Smooth muscle cell (in vitro differentiated cells): ENCODE results near the gene BTBD6. TPM values are rescaled to one million over a fixed set of nuclear protein-coding genes. Genes with fewer than 3 reads are reported as not detected.

Experiments
- DNase-seq: peaks from one replicate; lab custom pipeline; 2025; ENCODE audit not compliant: unreplicated experiment; lab: John Stamatoyannopoulos, UW
- H2AFZ ChIP-seq: fragments of 200-600 bp; sonication (generic); 2 replicates; pipeline ENCODE4 v1.6.0; 2016; ENCODE audit warnings: antibody characterized with exemption, low read depth, mild to moderate bottlenecking
- H3F3A ChIP-seq: fragments of 200-600 bp; sonication (generic); 2 replicates; pipeline ENCODE4 v1.6.0; 2017; ENCODE audit warnings: antibody characterized with exemption, low read depth
- H3K27ac ChIP-seq: fragments of 200-600 bp; sonication (generic); 2 replicates; pipeline ENCODE4 v1.5.1; 2016; ENCODE audit warnings: low read depth, mild to moderate bottlenecking
- H3K27me3 ChIP-seq: fragments of 200-600 bp; sonication (generic); 2 replicates; pipeline ENCODE4 v1.6.1; 2016; ENCODE audit warnings: low read depth, mild to moderate bottlenecking
- H3K36me3 ChIP-seq: fragments of 200-600 bp; sonication (generic); 2 replicates; pipeline ENCODE4 v1.5.1; 2016; ENCODE audit warnings: low read depth
- H3K4me1 ChIP-seq: fragments of 200-600 bp; sonication (generic); 2 replicates; pipeline ENCODE4 v1.5.1; 2016; ENCODE audit warnings: low read depth
- H3K4me2 ChIP-seq: fragments of 200-600 bp; sonication (generic); 2 replicates; pipeline ENCODE4 v1.6.0; 2016; ENCODE audit warnings: mild to moderate bottlenecking
- H3K4me3 ChIP-seq: fragments of 200-600 bp; sonication (generic); 2 replicates; pipeline ENCODE4 v1.5.1; 2016; ENCODE audit warnings: mild to moderate bottlenecking
- H3K79me2 ChIP-seq: fragments of 200-600 bp; sonication (generic); 2 replicates; pipeline ENCODE4 v1.6.0; 2016; ENCODE audit warnings: low read depth, mild to moderate bottlenecking
- H3K9ac ChIP-seq: fragments of 200-600 bp; sonication (generic); 2 replicates; pipeline ENCODE4 v1.6.0; 2016; ENCODE audit warnings: low read depth
- H3K9me3 ChIP-seq: fragments of 200-600 bp; sonication (generic); replicated peaks from 2 replicates; pipeline ENCODE4 v1.5.1; 2016; ENCODE audit warnings: low read depth
- H4K20me1 ChIP-seq: fragments of 200-600 bp; sonication (generic); 2 replicates; pipeline ENCODE4 v1.6.0; 2016; ENCODE audit warnings: low read depth
- CTCF ChIP-seq: fragments of 200-600 bp; sonication (generic); IDR thresholded peaks from 2 replicates; pipeline ENCODE4 v1.5.1; 2017; ENCODE audit warnings: borderline replicate concordance, mild to moderate bottlenecking, antibody characterized with exemption; ENCODE audit not compliant: insufficient read depth, poor library complexity, severe bottlenecking
- WGBS: methylation state at CpG from one replicate; pipeline ENCODE4 v1.1.7; 2016; ENCODE audit warnings: low lambda C conversion rate; 5-methylcytosine and 5-hydroxymethylcytosine counted together
- polyA plus RNA-seq: library from polyadenylated mRNA; unstranded; fragments of >200 nt; fragmentation: Nextera tagmentation; extraction: Ambion mirVana; gene quantifications from 2 replicates; pipeline ENCODE4 v1.2.1, GENCODE V29; 2016
- total RNA-seq: library from RNA; depleted of rRNA; stranded (reverse); fragments of >200 nt; gene quantifications from 2 replicates; pipeline ENCODE4 v1.2.3, GENCODE V29; 2014

The BTBD6 gene
- total and polyA plus RNA-seq, 2 experiments from 2014 or later: 27.0 to 40.3 TPM

- no peak overlapping the region for H2AFZ ChIP-seq
Observed at GRCh38 chr14:105207460-105207901, 40.9 kb upstream of the BTBD6 start.

GRCh38 chr14:105207996-105208737 lies 40.2 kb upstream of the BTBD6 start:
- no peak overlapping the region for H3K4me2 ChIP-seq
- no peak overlapping the region for H3K27ac ChIP-seq
- 97% methylated on average over 14 of the region's 25 CpGs for WGBS
- H3K79me2 ChIP-seq: no peaks in the 10 kb centered on the region
- H2AFZ ChIP-seq: no peak overlapping the region
- H3K27me3 ChIP-seq: no peaks in the 10 kb centered on the region
- DNase-seq: no peak
- no peaks in the 10 kb centered on the region for H3F3A ChIP-seq
- no peak overlapping the region for H3K9ac ChIP-seq
- no peak overlapping the region for H3K4me3 ChIP-seq
- TF ChIP-seq CTCF: no peak
- H3K4me1 ChIP-seq: peaks cover 2% of the 10 kb centered on the region
- H4K20me1 ChIP-seq: no peaks in the 10 kb centered on the region
- H3K9me3 ChIP-seq: no peaks in the 10 kb centered on the region
- no peaks in the 10 kb centered on the region for H3K36me3 ChIP-seq

More at GRCh38 chr14:105207460-105207901, 40.9 kb upstream of the BTBD6 start:
- H3K9ac ChIP-seq: no peak overlapping the region
- H4K20me1 ChIP-seq: no peaks in the 10 kb centered on the region
- H3K4me3 ChIP-seq: no peak overlapping the region
- peaks cover 3% of the 10 kb centered on the region for H3K4me1 ChIP-seq
- TF ChIP-seq CTCF: no peak
- 85% methylated on average over 10 of the region's 13 CpGs for WGBS
- no peaks in the 10 kb centered on the region for H3K9me3 ChIP-seq
- no peaks in the 10 kb centered on the region for H3F3A ChIP-seq
- no peak overlapping the region for H3K27ac ChIP-seq
- H3K27me3 ChIP-seq: no peaks in the 10 kb centered on the region
- DNase-seq: no peak
- no peaks in the 10 kb centered on the region for H3K79me2 ChIP-seq
- H3K4me2 ChIP-seq: no peak overlapping the region
- H3K36me3 ChIP-seq: no peaks in the 10 kb centered on the region

- no peak overlapping the region for H3K4me3 ChIP-seq
- no peak overlapping the region for H3K27ac ChIP-seq
- peaks cover 4% of the 10 kb centered on the region for H4K20me1 ChIP-seq
- no peaks in the 10 kb centered on the region for H3F3A ChIP-seq
- H3K4me1 ChIP-seq: no peaks in the 10 kb centered on the region
- H3K36me3 ChIP-seq: no peaks in the 10 kb centered on the region
- no peaks in the 10 kb centered on the region for H3K9me3 ChIP-seq
- DNase-seq: no peak
- 94% methylated on average over 11 of the region's 12 CpGs for WGBS
- no peak overlapping the region for H2AFZ ChIP-seq
- no peak for TF ChIP-seq CTCF
- H3K9ac ChIP-seq: no peak overlapping the region
- no peaks in the 10 kb centered on the region for H3K27me3 ChIP-seq
- no peak overlapping the region for H3K4me2 ChIP-seq
- no peaks in the 10 kb centered on the region for H3K79me2 ChIP-seq
Observed at GRCh38 chr14:105208738-105209075, 39.6 kb upstream of the BTBD6 start.

DNA sequence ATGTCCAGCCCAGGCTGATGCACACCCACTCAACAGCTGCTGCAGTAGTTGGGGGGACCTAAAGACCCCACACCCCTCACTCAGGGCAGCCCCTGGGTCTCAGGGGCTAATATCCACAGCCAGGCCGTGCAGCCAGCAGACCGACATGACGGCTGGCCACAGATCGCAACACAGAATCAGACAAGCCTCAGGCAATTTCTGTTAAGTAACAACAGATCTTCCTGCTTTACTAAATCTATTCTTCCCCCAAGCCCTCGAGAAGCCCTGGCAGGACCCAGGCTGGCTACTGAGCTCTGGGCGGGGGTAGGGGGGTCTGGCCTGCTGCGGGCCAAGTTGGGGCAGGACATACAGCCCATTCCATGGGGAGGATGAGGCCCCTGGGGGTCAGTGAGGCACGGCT lies 39.2 kb upstream of the BTBD6 start:
- H3K9ac ChIP-seq: no peak overlapping the region
- no peaks in the 10 kb centered on the region for H3K36me3 ChIP-seq
- 92% methylated on average over 8 of the region's 8 CpGs for WGBS
- H3K4me3 ChIP-seq: no peak overlapping the region
- no peaks in the 10 kb centered on the region for H3K9me3 ChIP-seq
- H3K79me2 ChIP-seq: no peaks in the 10 kb centered on the region
- peaks cover 8% of the 10 kb centered on the region for H4K20me1 ChIP-seq
- H2AFZ ChIP-seq: no peak overlapping the region
- no peak overlapping the region for H3K27ac ChIP-seq
- DNase-seq: no peak
- no peak overlapping the region for H3K4me2 ChIP-seq
- TF ChIP-seq CTCF: no peak
- no peaks in the 10 kb centered on the region for H3K27me3 ChIP-seq
- H3K4me1 ChIP-seq: no peaks in the 10 kb centered on the region
- H3F3A ChIP-seq: no peaks in the 10 kb centered on the region
